Gastrocnemius medialis (tissue), 4 donors: Measurements from ENCODE around the gene BCL2L2. TPM values are rescaled to one million over a fixed set of nuclear protein-coding genes. Genes with fewer than 3 reads are reported as not detected.

Experiments used
- ATAC-seq, 2 donors: fragments of 150-250 bp; one replicate each; pipeline ENCODE4 v1.9.1; 2016
- DNase-seq, 2 donors: peaks; one replicate each; pipeline ENCODE4 v3.0.0-alpha.2; 2019
- H3K27ac ChIP-seq, 4 donors: fragments of 200-600 bp; sonication (generic); 1 replicate in 1 of 4; 2 replicates in 3 of 4; pipeline ENCODE4 v1.5.1; 2016 to 2018; ENCODE audit warnings: mild to moderate bottlenecking in 2 of 4, moderate library complexity in 1 of 4
- H3K27me3 ChIP-seq, 3 donors: fragments of 200-600 bp; sonication (generic) in 2 of 3; 1 replicate in 1 of 3; 2 replicates in 2 of 3; pipeline versions ENCODE4 v1.5.1 to v1.6.0; 2016 to 2019; ENCODE audit warnings: mild to moderate bottlenecking in 1 of 3, moderate library complexity in 1 of 3
- H3K36me3 ChIP-seq, 2 donors: fragments of 200-600 bp; sonication (generic) in 1 of 2; one replicate each; pipeline ENCODE4 v1.5.1; 2017 to 2018
- H3K4me1 ChIP-seq, 2 donors: fragments of 200-600 bp; sonication (generic) in 1 of 2; one replicate each; pipeline ENCODE4 v1.5.1; 2016 to 2017; ENCODE audit warnings: mild to moderate bottlenecking in 2 of 2
- H3K4me3 ChIP-seq, 4 donors: fragments of 200-600 bp; sonication (generic) in 3 of 4; 1 replicate in 1 of 4; 2 replicates in 3 of 4; pipeline ENCODE4 v1.5.1; 2016 to 2019; ENCODE audit warnings: mild to moderate bottlenecking in 2 of 4
- H3K9me3 ChIP-seq, 3 donors: fragments of 200-600 bp; sonication (generic) in 2 of 3; 1 replicate in 1 of 3; 2 replicates in 2 of 3; pipeline ENCODE4 v1.5.1; 2016 to 2019
- CTCF ChIP-seq, 5 experiments: fragments of 450-650 bp in 3 of 5; fragments of 200-600 bp in 2 of 5; sonication (generic) in 2 of 5; IDR thresholded peaks in 4 of 5; conservative IDR thresholded peaks in 1 of 5; 1 replicate in 4 of 5; 2 replicates in 1 of 5; pipeline ENCODE4 v1.5.1; 2016 to 2019; ENCODE audit warnings: antibody characterized with exemption in 5 of 5, mild to moderate bottlenecking in 3 of 5, moderate library complexity in 3 of 5
- POLR2A ChIP-seq, 2 donors: fragments of 450-650 bp; IDR thresholded peaks; one replicate each; pipeline ENCODE4 v1.6.1; 2017; ENCODE audit warnings: antibody characterized with exemption in 2 of 2, mild to moderate bottlenecking in 2 of 2, moderate library complexity in 2 of 2
- in situ Hi-C, 4 donors: fragments of 200-750 bp; cut with MboI; loops; one replicate each; pipeline versions ENCODE4 v1.15.0 to v1.8.0; 2017; ENCODE audit warnings: low sequenced_read_pairs in 4 of 4
- intact Hi-C: fragments of 100-400 bp; cut with DNase I; formaldehyde crosslinking; loops from one replicate; pipeline ENCODE4 v1.15.1; 2023; ENCODE audit warnings: low total_unique reads
- total RNA-seq, 4 donors: library from RNA; depleted of rRNA; stranded (reverse); fragments of >200 nt; gene quantifications; one replicate each; pipeline versions ENCODE4 v1.1.0 to v1.2.3, GENCODE V29; 2016

BCL2L2 gene
- total RNA-seq, 4 donors from 2014 or later: 13.4 to 24.9 (median 23.8) TPM

GRCh38 chr14:23358553-23359166 is 52.0 kb downstream of the BCL2L2 start:
- H3K36me3 ChIP-seq: no peaks in the 10 kb centered on the region
- no peak for TF ChIP-seq POLR2A (IDR thresholded peaks at IDR 0.05)
- TF ChIP-seq CTCF (IDR thresholded peaks at IDR 0.05 in 4 of 5, conservative IDR thresholded peaks at IDR 0.05 in 1 of 5): no peak
- H3K9me3 ChIP-seq: no peaks in the 10 kb centered on the region
- H3K27me3 ChIP-seq: peaks cover 0 to 10% (median 3%) of the 10 kb centered on the region in 3 donors
- ATAC-seq: no peak
- in situ Hi-C loops: no loop called here
- H3K4me3 ChIP-seq: no peak overlapping the region
- intact Hi-C loops: no loop called here
- no peak overlapping the region for H3K27ac ChIP-seq
- H3K4me1 ChIP-seq: no peaks in the 10 kb centered on the region
- DNase-seq: no peak

GRCh38 chr14:23359167-23359626 is 52.6 kb downstream of the BCL2L2 start:
- Histone ChIP-seq H3K27ac (no peak overlapping the region), H3K4me1 (no peaks in the 10 kb centered on the region), H3K9me3 (no peaks in the 10 kb centered on the region), H3K4me3 (no peak overlapping the region), H3K27me3 (peaks cover under 1 to 7% (median 5%) of the 10 kb centered on the region in 3 donors), H3K36me3 (no peaks in the 10 kb centered on the region)
- intact Hi-C loops: no loop called here
- no peak for DNase-seq
- no peak for ATAC-seq
- in situ Hi-C loops: no loop called here
- TF ChIP-seq POLR2A (IDR thresholded peaks at IDR 0.05) (no peak), CTCF (IDR thresholded peaks at IDR 0.05 in 4 of 5, conservative IDR thresholded peaks at IDR 0.05 in 1 of 5) (no peak)

DNA sequence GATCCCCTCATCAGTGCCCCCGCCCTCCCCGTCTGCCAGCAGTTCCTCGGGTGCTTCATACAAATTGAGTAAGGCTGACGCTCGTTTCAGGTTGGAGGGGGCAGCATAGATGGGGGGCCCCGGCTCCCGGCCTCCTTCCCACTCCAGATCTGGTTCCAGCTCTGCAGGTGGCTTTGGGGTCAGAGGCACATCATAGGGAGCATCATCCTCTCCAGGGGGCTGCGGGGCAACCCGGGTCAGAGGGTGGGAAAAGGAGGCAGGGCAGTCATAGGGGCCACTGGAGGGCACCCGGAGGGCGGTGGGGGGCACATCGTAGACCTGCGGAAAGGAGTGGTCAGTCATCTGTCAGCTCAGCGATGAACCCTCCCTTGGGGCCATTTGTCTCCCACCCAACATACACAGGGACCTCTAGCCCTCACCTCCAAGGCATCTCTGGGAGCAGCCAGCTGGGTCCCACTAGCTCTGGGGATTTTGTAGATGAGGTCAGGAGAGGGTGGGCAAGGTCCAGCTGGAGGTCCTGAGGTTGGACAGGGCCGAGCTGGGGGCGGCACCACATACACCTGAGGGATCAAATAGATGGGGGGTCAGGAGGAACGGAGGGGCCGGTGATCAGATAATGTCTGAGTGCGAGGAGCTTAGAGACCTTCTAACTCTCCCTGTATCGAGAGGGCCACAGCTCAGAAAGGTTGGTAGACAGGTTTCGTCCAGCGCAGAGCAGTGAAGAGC is 53.3 kb downstream of the BCL2L2 start:
- H3K4me3 ChIP-seq: no peak overlapping the region
- no peaks in the 10 kb centered on the region for H3K9me3 ChIP-seq
- ATAC-seq (no peak), DNase-seq (no peak)
- intact Hi-C loops: no loop called here
- TF ChIP-seq POLR2A (IDR thresholded peaks at IDR 0.05): no peak
- no peak for TF ChIP-seq CTCF (IDR thresholded peaks at IDR 0.05 in 4 of 5, conservative IDR thresholded peaks at IDR 0.05 in 1 of 5)
- H3K36me3 ChIP-seq: no peaks in the 10 kb centered on the region
- H3K4me1 ChIP-seq: no peaks in the 10 kb centered on the region
- no peak overlapping the region for H3K27ac ChIP-seq
- in situ Hi-C loops: no loop called here
- H3K27me3 ChIP-seq: peaks cover 7 to 12% (median 11%) of the 10 kb centered on the region in 3 donors

DNA sequence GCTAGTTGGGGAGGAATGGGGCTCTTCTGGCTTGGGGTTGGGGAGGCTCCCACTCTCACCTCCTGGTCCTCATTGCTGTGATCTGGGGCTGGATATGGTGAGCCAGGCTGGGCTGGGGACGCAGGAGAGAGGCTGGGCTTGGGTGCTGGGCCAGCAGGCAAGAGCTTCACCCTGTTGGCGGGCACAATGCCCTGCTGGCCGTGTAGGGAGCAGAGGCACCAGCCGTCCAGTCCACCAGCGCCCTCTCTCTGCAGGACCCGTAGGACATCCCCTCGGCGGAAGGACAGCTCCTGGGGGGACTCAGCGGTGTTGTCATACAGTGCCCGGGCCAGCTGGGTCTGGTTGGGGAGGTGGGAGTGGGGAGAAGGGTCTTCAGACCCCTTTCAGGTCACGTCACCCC is 53.9 kb downstream of the BCL2L2 start:
- Histone ChIP-seq H3K4me3 (no peak overlapping the region), H3K4me1 (peaks cover 0 to 3% of the 10 kb centered on the region in 2 donors), H3K27me3 (peaks cover 8 to 16% (median 13%) of the 10 kb centered on the region in 3 donors), H3K27ac (no peak overlapping the region), H3K36me3 (no peaks in the 10 kb centered on the region), H3K9me3 (no peaks in the 10 kb centered on the region)
- TF ChIP-seq POLR2A (IDR thresholded peaks at IDR 0.05): no peak
- no peak for TF ChIP-seq CTCF (IDR thresholded peaks at IDR 0.05 in 4 of 5, conservative IDR thresholded peaks at IDR 0.05 in 1 of 5)
- intact Hi-C loops: no loop called here
- DNase-seq (no peak), ATAC-seq (no peak)
- in situ Hi-C loops: no loop called here
